Measurements from ENCODE around the gene CDKN1C.

- TF ChIP-seq POLR2A (IDR thresholded peaks at IDR 0.05; ENCODE audit: low read depth) = no peak
- no peak for TF ChIP-seq CTCF (IDR thresholded peaks at IDR 0.05)
- no peak for TF ChIP-seq POLR2AphosphoS5 (IDR thresholded peaks at IDR 0.05)
These were observed 30.7 kb upstream of the CDKN1C start for GRCh38 chr11:2916114-2916891.
